GM12872 (cell line): ENCODE data around the gene LGALS7.

Experiments
- TF ChIP-seq, protein P1 (sequence below): IDR thresholded peaks from 3 replicates; pipeline ENCODE4 v1.5.1; 2011; ENCODE audit warnings: low read depth, mild to moderate bottlenecking, low read length, moderate library complexity; ENCODE audit not compliant: insufficient read depth

LGALS7 gene

DNA sequence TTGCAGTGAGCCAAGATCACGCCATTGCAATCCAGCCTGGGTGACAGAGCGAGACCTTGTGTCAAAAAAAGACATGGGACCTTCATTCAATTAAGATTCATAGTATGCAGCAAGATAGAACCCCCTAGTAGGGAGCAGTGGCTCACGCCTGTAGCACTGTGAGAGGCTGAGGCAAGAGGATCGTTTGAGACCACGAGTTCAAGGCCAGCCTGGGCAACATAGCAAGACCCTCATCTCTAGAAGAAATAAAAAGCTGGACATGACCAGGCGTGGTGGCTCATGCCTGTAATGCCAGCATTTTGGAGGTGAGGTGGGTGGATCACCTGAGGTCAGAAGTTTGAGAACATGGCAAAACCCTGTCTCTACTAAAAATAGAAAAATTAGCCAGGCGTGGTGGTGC, 7.1 kb upstream of the LGALS7 start:
- TF ChIP-seq, protein P1, sequence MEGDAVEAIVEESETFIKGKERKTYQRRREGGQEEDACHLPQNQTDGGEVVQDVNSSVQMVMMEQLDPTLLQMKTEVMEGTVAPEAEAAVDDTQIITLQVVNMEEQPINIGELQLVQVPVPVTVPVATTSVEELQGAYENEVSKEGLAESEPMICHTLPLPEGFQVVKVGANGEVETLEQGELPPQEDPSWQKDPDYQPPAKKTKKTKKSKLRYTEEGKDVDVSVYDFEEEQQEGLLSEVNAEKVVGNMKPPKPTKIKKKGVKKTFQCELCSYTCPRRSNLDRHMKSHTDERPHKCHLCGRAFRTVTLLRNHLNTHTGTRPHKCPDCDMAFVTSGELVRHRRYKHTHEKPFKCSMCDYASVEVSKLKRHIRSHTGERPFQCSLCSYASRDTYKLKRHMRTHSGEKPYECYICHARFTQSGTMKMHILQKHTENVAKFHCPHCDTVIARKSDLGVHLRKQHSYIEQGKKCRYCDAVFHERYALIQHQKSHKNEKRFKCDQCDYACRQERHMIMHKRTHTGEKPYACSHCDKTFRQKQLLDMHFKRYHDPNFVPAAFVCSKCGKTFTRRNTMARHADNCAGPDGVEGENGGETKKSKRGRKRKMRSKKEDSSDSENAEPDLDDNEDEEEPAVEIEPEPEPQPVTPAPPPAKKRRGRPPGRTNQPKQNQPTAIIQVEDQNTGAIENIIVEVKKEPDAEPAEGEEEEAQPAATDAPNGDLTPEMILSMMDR: no peak

DNA sequence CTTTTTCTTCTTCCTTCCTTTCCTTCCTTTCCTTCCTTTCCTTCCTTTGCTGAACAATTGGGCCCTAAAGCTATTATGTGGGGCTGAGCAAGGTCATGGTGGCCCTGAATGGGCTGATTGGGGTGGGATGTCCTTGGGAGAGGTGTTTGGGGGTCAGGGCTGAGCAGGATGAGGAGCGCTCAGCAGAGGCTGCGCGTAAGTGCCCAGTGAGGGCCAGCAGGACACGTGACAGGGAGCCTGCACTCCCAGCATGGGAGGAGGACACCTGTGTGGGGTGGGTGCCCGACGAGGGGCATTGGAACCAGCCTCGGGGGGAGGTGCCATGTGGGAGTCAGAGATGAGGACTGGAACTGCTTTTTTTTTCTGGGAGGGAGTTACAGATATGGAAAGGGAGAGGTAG, 5.4 kb upstream of the LGALS7 start:
- TF ChIP-seq, protein P1: no peak

DNA sequence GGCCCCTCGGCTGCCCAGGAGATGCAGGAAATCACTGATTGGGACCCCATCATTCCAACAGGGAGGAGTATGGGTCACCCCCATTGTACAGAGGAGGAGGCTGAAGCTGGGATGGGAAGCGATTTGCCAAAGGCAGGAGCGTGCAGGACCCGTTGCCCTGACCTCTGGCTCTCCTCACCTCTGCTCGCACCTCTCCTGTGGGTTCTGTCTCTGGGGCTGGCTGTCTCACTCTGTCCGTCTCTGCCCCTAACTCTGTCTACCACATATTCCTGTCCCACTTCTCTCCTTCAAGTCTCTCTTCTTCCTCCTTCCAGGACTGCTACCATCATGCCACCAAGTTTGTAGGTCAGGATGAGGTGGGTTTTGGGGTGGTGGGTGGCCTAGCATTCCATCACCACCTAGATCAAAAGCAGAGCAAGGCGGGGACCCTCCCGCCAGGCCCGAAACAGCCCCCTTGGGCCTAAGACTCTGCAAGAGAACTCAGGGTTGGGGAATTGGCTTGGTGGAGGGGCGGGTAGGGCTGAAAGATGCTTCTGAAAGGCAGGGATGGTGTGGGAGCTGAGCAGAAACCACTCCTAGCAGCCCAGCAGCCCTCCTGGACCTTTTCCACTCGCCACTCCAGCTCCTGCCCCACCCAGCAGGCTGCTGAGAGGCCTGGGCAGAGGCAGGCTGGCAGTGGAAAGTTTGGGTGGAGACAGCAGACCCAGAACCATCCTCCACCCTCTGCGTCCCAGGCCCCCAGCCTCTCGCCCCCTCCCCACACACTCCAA, 1.0 kb upstream of the LGALS7 start:
- TF ChIP-seq, protein P1: no peak

DNA sequence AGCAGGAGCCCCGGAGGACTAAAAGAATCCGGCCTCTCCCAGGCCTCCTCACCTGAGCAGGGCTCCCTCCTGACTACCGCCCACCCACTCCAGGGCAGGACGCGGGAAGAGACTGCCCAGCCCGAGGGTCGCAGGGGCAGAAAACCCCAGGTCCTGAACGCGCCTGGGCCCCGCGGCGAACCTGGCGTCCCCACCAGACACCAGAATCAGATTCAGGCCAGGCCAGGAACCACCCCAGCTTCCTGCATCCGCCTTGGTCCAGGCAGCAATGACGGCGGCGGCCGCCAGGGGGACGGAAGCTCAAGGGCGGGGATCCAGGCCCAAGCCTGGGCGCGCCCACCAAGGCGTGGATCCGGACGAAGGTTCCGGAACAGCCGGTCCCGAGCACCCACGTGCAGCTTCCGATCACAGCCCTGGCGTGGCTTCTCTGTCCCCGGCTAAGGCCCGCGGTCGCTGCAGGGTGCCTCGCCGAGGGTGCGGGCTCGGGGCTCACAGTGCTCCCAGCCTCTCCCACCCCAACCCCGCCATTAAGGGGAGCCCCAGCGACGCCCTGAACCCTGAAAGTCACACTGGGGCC, 3.6 kb downstream of the LGALS7 start:
- TF ChIP-seq, protein P1: peak; percentile 74

DNA sequence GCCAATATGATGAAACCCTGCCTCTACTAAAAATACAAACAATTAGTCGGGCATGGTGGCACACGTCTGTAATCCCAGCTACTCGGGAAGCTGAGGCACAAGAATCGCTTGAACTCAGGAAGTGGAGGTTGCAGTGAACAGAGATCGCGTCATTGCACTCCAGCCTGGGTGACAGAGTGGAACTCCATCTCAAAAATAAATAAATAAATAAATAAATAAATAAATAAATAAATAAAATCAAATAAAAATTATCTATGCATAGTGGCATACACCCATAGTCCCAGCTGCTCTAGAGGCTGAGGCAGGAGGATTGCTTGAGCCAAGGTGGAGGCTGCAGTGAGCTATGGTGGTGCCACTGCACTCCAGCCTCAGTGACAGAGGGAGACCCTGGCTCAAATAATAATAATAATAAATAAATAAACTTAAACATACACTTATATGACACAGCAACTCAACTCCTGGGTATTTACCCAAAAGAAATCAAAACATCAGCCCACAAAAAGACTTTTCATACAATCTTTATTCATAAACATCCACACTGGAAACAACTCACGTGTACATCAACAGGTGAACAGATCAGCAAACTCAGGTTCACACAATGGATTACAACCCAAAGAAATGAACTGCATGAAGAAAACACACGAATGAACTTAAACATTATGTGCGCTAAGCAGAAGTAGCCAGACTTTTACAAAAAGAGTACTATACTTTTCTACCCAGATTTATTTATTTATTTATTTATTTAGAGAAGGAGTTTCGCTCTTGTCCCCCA, 6.9 kb downstream of the LGALS7 start:
- TF ChIP-seq, protein P1: no peak

DNA sequence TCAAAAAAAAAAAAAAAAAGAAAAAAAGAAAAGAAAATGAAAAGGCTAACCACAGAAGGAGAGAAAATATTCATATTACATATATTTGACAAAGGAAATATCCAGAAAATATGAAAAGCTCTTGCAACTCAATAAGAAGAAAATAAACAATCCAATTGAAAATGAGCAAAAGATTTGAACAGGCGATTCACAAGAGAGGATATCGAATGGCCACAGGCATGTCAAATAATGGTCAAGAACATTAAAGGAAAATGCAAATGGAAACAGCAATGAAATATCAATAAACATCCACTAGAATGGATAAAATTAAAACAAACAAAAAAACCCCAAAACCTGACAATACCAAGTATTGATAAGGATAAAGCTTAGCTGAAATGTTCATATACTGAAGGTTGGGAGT, 8.1 kb downstream of the LGALS7 start:
- TF ChIP-seq, protein P1: no peak

DNA sequence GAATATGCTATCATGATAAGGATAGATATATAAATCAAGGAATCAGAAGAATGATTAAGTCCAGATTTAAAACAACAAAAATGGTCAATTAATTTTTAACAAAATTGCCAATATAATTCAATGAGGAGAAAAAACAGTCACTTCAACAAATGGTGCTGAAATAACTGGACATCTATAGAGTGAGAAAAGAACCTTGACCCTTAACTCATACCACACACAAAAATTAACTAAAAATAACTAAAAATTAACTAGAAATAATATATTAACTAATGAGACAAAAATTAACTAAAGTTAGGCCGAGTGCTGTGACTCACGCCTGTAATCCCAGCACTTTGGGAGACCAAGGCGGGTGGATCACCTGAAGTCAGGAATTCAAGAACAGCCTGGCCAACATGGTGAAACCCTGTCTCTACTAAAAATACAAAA, 9.5 kb downstream of the LGALS7 start:
- TF ChIP-seq, protein P1: no peak
